ENCODE measurements around the gene GTF2IRD1.
"Not testable (repeated sequence)": the region's sequence is repeated elsewhere in the genome, so short reads cannot be mapped to it uniquely, and the experiment has no call there.

Gene GTF2IRD1

DNA sequence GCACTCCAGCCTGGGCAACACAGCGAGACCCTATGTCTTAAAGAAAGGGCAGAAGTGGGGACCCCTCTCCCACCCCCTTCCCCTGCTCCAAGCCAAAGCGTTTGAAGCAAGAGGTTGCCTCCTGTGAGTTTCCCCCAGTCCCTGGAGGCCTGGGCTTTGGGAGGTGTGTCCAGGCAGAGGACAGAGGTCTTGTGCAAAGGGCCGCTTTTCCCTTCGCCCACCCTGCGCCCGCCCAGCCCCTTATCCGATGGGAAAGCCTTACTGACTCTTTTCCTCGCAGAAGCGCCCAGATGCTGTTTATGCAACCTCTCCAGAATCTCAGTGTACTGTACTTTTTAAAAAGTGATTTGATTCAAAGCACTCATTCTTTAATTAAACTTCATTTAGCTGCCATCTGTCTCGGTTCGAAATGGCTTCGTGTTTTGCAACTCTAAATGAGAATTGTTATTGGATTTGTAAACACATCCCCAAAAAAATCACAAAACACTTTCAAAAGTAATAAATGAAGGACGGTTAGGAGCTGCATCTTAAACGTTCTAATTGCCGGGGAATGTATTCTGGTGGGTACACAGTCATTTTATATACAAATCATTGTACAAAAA lies 153.3 kb downstream of the GTF2IRD1 start:
- DNase-seq, result peak in 1 of 3 experiments; percentile 44

DNA sequence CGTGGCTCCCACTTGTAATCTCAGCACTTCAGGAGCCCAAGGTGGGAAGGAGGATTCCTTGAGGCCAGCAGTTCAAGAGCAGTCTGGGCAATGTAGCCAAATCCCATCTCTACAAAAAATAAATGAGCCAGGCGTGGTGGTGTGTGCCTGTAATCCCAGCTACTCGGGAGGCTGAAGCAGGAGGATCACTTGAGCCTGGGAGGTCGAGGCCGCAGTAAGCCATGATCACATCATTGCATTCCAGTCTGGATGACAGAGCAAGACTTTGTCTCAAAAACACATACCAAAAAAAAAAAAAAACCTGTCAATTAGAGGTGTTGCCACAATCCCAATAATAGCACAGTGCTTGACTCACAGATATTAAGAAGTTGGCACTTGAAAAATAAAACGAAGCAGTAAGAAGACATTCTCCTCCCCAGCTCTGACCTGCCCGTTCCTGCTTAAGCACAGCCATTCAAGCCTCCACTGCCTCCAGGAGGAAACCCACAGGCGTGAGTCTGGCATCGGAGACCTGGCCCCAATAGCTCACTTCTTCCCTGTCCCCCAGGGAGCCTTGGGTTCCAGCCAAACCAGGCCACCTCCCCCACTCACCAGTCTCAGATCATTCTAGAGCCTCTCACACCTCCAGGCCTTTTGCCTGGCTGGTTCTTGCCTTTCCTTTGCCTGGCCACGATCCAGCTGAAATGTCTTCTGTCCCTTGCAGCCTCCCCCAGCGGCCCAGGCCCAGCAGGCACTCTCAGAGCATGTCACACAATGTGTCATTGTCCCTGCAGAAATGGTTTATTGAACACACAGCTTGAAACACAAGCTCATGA lies 158.5 kb downstream of the GTF2IRD1 start:
- peak; percentile 29 to 77 (median 66) for DNase-seq

GRCh38 chr7:74615933-74616780 lies 162.5 kb downstream of the GTF2IRD1 start:
- DNase-seq, result no peak

DNA sequence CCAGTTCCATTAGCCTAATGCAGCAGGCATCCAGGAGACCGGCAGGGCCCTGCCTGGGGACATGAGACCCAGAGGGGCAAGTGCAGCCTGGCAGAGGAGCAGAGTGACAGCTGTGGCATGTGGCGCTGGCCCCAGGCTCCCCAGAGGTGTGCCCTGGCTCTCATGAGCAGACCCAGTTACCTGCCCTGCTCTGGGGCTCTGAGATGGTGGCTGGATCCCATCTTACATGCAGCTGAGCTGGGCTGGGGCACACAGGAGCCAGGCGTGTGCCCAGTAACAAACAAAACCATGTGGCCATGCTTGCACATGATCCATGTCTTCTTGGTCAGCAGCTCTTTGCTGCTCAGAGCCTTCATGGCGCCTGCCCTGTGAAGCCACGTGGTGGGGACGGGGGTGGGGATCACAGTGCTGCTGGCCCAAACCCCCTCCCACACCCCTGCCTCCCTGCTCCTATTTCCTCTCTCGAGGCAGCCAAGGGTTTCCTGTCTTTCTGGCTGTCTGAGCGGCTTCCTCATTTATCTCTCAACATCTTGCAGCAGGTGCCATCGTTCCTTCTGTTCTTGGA lies 163.6 kb downstream of the GTF2IRD1 start:
- no peak for DNase-seq

GRCh38 chr7:74619235-74619860 lies 165.6 kb downstream of the GTF2IRD1 start:
- DNase-seq, result peak in 1 of 3 experiments; percentile 23

DNA sequence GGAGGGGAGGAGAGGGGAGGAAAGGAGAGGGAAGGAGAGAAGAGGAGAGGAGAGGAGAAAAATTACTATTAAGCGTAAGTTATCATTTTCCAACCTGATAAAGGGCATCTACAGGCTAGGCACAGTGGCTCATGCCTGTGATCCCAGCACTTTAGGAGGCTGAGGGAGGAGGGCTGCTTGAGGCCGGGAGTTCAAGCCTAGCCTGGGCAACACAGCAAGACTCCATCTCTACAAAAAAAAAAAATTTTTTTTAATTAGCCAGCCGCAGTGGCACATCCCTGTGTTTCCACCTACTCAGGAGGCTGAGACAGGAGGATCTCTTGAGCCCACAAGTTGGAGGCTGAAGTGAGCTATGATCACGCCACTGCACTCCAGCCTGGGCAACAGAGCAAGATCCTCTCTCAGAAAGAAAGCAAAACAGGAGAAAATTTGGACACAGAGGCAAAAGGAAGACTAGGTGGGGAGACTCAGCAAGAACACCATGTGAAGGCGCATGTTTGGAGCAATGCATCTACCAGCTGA lies 168.6 kb downstream of the GTF2IRD1 start:
- no peak for DNase-seq

DNA sequence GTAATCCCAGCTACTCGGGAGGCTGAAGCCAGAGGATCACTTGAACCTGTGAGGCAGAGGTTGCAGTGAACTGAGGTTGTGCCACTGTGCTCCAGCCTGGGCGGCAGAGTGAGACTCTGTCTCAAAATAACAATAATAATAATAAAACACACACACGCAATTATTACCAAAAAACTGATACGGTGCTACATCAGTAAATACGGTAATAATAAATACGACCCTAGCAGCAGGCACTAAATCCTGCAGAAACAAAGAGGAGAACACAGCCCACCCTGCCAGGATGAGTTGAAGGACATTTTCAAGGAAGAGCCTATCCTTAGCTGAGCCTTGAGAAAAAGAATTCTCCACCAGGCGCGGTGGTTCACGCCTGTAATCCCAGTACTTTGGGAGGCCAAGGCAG lies 169.4 kb downstream of the GTF2IRD1 start:
- no peak for DNase-seq

GRCh38 chr7:74625446-74625845 lies 171.7 kb downstream of the GTF2IRD1 start:
- no peak for DNase-seq

DNA sequence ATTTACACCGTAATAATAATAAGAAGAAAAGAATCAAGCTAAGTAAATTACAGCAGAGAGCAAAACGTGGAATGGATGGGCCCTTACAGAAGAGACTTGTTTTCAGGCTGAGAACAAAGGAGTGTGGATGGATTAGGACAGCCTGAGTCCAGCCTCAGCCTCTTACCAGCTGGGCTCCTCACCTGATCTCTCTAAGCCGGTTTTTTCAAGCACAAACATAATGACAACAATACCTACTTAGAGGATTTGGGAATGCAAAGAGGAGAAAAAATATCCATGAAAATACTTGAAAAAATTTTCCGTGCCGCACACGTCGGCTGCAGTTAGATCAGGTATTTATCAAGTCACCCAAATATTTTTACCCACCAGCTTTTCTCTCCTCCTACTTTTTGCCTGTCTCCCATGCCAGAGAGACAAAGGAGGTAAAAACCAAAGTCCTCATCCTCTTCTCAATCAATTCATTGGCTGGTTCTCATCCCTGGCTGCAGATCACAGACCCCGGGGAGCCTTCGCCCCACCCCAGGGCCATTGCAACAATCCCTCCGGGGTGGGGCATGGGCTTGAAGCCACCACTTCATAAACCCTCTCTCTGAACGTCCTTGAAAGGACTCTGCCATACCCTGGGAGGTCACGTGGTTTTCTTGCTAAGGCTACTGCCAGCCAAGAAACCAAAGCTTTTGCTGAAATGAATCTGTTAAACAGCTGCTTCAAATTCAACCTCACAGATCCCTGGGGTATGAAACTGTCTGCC lies 174.1 kb downstream of the GTF2IRD1 start:
- DNase-seq, result peak; percentile 52 to 98 (median 73)

DNA sequence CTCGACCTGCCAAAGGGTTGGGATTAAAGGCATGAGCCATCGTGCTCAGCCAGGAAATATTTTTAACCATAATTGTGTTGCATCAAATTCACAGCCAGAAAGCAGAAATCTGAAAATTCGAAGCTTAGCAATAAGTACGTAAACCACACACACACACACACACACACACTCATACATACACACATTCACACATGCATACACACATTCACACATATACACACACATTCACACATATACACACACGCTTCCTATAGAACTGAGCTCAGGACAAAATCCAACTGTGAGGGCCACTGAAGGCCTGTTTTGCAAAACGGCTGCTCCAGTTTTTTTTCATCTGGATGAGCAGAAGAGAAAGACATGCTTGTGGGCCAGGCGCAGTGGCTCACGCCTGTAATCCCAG lies 178.8 kb downstream of the GTF2IRD1 start:
- DNase-seq, result no peak

GRCh38 chr7:74633451-74633921 lies 179.8 kb downstream of the GTF2IRD1 start:
- no peak for DNase-seq

DNA sequence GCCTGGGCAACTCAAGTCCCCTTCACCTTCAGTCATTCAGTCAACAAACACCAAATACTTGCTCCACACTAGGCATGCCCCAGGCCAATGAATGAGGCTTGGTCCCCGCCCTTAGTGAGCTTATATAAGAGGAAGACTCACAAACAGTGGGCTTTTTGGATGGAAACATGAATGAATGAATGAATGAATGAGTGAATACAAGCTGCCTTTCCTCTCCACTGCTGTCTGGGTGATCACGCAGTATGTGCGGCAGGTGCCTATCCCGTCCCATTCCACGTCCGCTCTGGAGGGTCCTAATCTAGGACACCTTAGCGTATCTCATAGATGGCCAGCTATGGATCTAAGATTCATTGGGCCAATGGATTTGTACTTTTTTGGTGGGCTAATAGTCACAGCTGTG lies 184.0 kb downstream of the GTF2IRD1 start:
- no peak for DNase-seq

DNA sequence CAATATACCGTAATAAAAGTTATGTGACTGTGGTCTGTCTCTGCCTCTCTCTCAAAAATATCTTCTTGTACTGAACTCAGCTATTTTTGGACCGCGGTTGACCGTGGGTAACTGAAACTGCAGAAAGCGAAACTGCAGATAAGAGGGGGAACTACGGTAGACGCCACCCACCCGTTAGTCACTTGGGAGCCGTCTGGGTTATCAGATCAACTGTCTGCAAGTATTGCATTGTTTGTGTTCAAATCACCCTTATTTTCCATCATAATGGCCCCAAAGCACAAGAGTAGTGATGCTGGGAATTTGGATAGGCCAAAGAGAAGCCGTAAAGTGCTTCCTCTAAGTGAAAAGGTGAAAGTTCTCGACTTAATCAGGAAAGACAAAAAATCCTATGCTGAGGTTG lies 196.3 kb downstream of the GTF2IRD1 start:
- DNase-seq, result not testable (repeated sequence)

DNA sequence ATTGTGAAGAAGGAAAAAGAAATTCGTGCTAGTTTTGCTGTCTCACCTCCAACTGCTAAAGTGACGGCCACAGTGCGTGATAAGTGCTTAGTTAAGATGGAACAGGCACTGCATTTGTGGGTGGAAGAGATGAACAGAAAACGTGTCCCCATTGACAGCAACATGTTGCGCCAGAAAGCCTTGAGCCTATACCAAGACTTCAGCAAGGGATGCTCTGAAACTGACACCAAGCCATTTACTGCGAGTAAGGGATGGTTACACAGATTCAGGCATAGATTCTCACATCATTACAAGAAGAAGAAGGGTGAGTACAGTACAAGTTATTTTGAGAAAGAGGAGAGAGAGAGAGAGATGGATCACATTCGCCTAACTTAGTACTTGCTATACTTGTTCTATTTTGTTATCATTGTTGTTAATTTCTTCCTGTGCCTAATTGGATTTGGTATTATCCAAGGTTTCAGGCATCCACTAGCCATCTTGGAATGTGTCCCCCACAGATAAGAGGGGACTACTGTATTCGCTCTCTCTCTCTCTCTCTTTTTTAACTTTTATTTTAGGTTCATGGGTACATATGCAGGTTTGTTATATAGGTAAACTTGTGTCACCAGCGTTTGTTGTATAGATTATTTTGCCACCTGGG lies 196.9 kb downstream of the GTF2IRD1 start:
- DNase-seq, result not testable (repeated sequence)

- not testable (repeated sequence) for DNase-seq
These were observed 197.4 kb downstream of the GTF2IRD1 start for GRCh38 chr7:74651133-74651504.

All from NCI-H1417 (cell line).